HTERT RPE-1 (cell line): ENCODE results near the gene ZBTB37.
"Not testable (repeated sequence)": the region's sequence is repeated elsewhere in the genome, so short reads cannot be mapped to it uniquely, and the experiment has no call there.

Experiments used
- in situ Hi-C: fragments of 300-500 bp; cut with MboI; formaldehyde crosslinking; loops from 4 replicates; pipeline ENCODE4 v1.14.3; 2020; ENCODE audit warnings: low sequenced_read_pairs

ZBTB37 gene

GRCh38 chr1:173868266-173869020 lies at the start of gene ZBTB37:
ZBTB37 (plus strand) TSS chr1:173868380; CDS start chr1:173870226, 1,846 bp downstream.
- in situ Hi-C loops, result no loop called here

GRCh38 chr1:173818459-173818858 lies 49.7 kb upstream of the ZBTB37 start:
- in situ Hi-C loops, result no loop called here

GRCh38 chr1:173821680-173822079 lies 46.5 kb upstream of the ZBTB37 start:
- in situ Hi-C loops, result no loop called here

- in situ Hi-C loops, result no loop called here
Observed at GRCh38 chr1:173823781-173824314, 44.3 kb upstream of the ZBTB37 start.

GRCh38 chr1:173824315-173825081 lies 43.7 kb upstream of the ZBTB37 start, which contains the start of the genes CENPL and DARS2:
CENPL (minus strand) TSS chr1:173824883; CDS start chr1:173811299, 13,584 bp downstream.
DARS2 (plus strand) TSS chr1:173824673; CDS start chr1:173825230, 557 bp downstream.
- in situ Hi-C loops, result no loop called here

- in situ Hi-C loops, result no loop called here
Observed at GRCh38 chr1:173827611-173828010, 40.6 kb upstream of the ZBTB37 start.

- in situ Hi-C loops, result no loop called here
Observed at GRCh38 chr1:173832748-173833147, 35.4 kb upstream of the ZBTB37 start.

- in situ Hi-C loops, result no loop called here
Observed at GRCh38 chr1:173852105-173852504, 16.1 kb upstream of the ZBTB37 start.

GRCh38 chr1:173853074-173853473 lies 15.1 kb upstream of the ZBTB37 start:
- in situ Hi-C loops, result no loop called here

GRCh38 chr1:173856014-173856413 lies 12.2 kb upstream of the ZBTB37 start:
- in situ Hi-C loops, result no loop called here

- in situ Hi-C loops, result no loop called here
Observed at GRCh38 chr1:173856903-173857302, 11.3 kb upstream of the ZBTB37 start.

GRCh38 chr1:173857363-173857917 lies 10.7 kb upstream of the ZBTB37 start:
- in situ Hi-C loops, result no loop called here

GRCh38 chr1:173859547-173859946 lies 8.6 kb upstream of the ZBTB37 start:
- in situ Hi-C loops, result not testable (repeated sequence)

- in situ Hi-C loops, result no loop called here
Observed at GRCh38 chr1:173860065-173860464, 8.1 kb upstream of the ZBTB37 start.

- in situ Hi-C loops, result no loop called here
Observed at GRCh38 chr1:173861731-173862145, 6.4 kb upstream of the ZBTB37 start.

- in situ Hi-C loops, result not testable (repeated sequence)
Observed at GRCh38 chr1:173862146-173862768, 5.9 kb upstream of the ZBTB37 start.

GRCh38 chr1:173862769-173863223 lies 5.4 kb upstream of the ZBTB37 start:
- in situ Hi-C loops, result no loop called here

GRCh38 chr1:173863224-173864161 lies 4.7 kb upstream of the ZBTB37 start:
- in situ Hi-C loops, result no loop called here

- in situ Hi-C loops, result no loop called here
Observed at GRCh38 chr1:173864179-173864867, 3.9 kb upstream of the ZBTB37 start.
